Upper lobe of left lung (tissue), 6 donors: Measurements from ENCODE around the gene ATCAY. TPM values are rescaled to one million over a fixed set of nuclear protein-coding genes. Genes with fewer than 3 reads are reported as not detected.
"Not testable (repeated sequence)": the region's sequence is repeated elsewhere in the genome, so short reads cannot be mapped to it uniquely, and the experiment has no call there.

Experiments used
- ATAC-seq, 2 donors: fragments of 200-7000 bp; cut with Tn5 transposase; one replicate each; pipeline ENCODE4 v1.9.1; 2022; ENCODE audit warnings: mild to moderate bottlenecking in 2 of 2, moderate library complexity in 2 of 2; ENCODE audit not compliant: low FRiP score in 2 of 2
- DNase-seq, 2 donors: peaks; one replicate each; pipeline ENCODE4 v3.0.0-alpha.2; 2019 to 2020
- H3K27ac ChIP-seq, 4 donors: fragments of 200-600 bp; sonication (generic); one replicate each; pipeline ENCODE4 v1.5.1; 2016 to 2019
- H3K27me3 ChIP-seq, 4 donors: fragments of 200-600 bp; sonication (generic); one replicate each; pipeline ENCODE4 v1.5.1; 2017 to 2019
- H3K36me3 ChIP-seq, 4 donors: fragments of 200-600 bp; sonication (generic); one replicate each; pipeline ENCODE4 v1.5.1; 2016 to 2019
- H3K4me1 ChIP-seq, 4 donors: fragments of 200-600 bp; sonication (generic); one replicate each; pipeline ENCODE4 v1.5.1; 2018 to 2019
- H3K4me3 ChIP-seq, 4 donors: fragments of 200-600 bp; sonication (generic); one replicate each; pipeline ENCODE4 v1.5.1; 2017 to 2019; ENCODE audit warnings: mild to moderate bottlenecking in 2 of 4, moderate library complexity in 1 of 4
- H3K9me3 ChIP-seq, 4 donors: fragments of 200-600 bp; sonication (generic); one replicate each; pipeline ENCODE4 v1.5.1; 2018 to 2019
- CTCF ChIP-seq, 6 experiments: fragments of 450-650 bp in 4 of 6; fragments of 200-600 bp in 2 of 6; sonication (generic) in 2 of 6; IDR thresholded peaks; one replicate each; pipeline ENCODE4 v1.5.1; 2016 to 2019; ENCODE audit warnings: antibody characterized with exemption in 6 of 6
- EP300 ChIP-seq, 4 donors: sonication (generic); formaldehyde crosslinking; IDR thresholded peaks; one replicate each; pipeline ENCODE4 v1.5.1; 2017; ENCODE audit warnings: antibody characterized with exemption in 4 of 4, control low read depth in 2 of 4
- POLR2A ChIP-seq, 4 donors: fragments of 450-650 bp; IDR thresholded peaks; one replicate each; pipeline ENCODE4 v1.5.1; 2016 to 2017; ENCODE audit warnings: antibody characterized with exemption in 4 of 4, mild to moderate bottlenecking in 2 of 4
- POLR2AphosphoS5 ChIP-seq, 2 donors: sonication (generic); formaldehyde crosslinking; IDR thresholded peaks; one replicate each; pipeline ENCODE4 v1.5.1; 2017; ENCODE audit warnings: antibody characterized with exemption in 2 of 2
- WGBS, 2 donors: methylation state at CpG; one replicate each; pipeline ENCODE4 v1.1.5; 2017 to 2018; 5-methylcytosine and 5-hydroxymethylcytosine counted together
- total RNA-seq, 6 donors: library from RNA; depleted of rRNA in 4 of 6; stranded (reverse); fragments of >200 nt in 4 of 6; gene quantifications; one replicate each; pipeline versions ENCODE4 v1.1.0 to v1.2.1, GENCODE V29; 2016 to 2021
- donor health status: DM: no; HTN: no; CAD: no; lungs with moderate emphysema.
- donor health status: DM: no; HTN: yes; CAD: no; lungs with severe emphysema.

The ATCAY gene
- total RNA-seq, 6 donors from 2014 or later, result not detected

GRCh38 chr19:3942790-3943409, 62.4 kb downstream of the ATCAY start:
- no peak for TF ChIP-seq EP300 (IDR thresholded peaks at IDR 0.05)
- TF ChIP-seq POLR2AphosphoS5 (IDR thresholded peaks at IDR 0.05), result no peak
- TF ChIP-seq CTCF (IDR thresholded peaks at IDR 0.05), result no peak
- no peak for TF ChIP-seq POLR2A (IDR thresholded peaks at IDR 0.05)
- ATAC-seq, result no peak
- 81 to 83% methylated on average over 7 to 8 of the region's 8 CpGs for WGBS, 2 donors
- Histone ChIP-seq H3K4me3 (no peak overlapping the region), H3K27me3 (no peaks in the 10 kb centered on the region), H3K4me1 (no peaks in the 10 kb centered on the region), H3K27ac (no peak overlapping the region), H3K9me3 (no peaks in the 10 kb centered on the region), H3K36me3 (no peaks in the 10 kb centered on the region)
- DNase-seq, result no peak

- DNase-seq (no peak), ATAC-seq (no peak)
- 71 to 77% methylated on average over 11 of the region's 11 CpGs for WGBS, 2 donors
- Histone ChIP-seq H3K27ac (no peak overlapping the region), H3K4me1 (no peaks in the 10 kb centered on the region), H3K27me3 (no peaks in the 10 kb centered on the region), H3K9me3 (no peaks in the 10 kb centered on the region), H3K4me3 (no peak overlapping the region), H3K36me3 (no peaks in the 10 kb centered on the region)
- TF ChIP-seq POLR2AphosphoS5 (IDR thresholded peaks at IDR 0.05), result no peak
- TF ChIP-seq EP300 (IDR thresholded peaks at IDR 0.05), result no peak
- TF ChIP-seq CTCF (IDR thresholded peaks at IDR 0.05), result no peak
- TF ChIP-seq POLR2A (IDR thresholded peaks at IDR 0.05), result no peak
These were observed 63.7 kb downstream of the ATCAY start for GRCh38 chr19:3944018-3944721.

GRCh38 chr19:3945838-3946237, 65.4 kb downstream of the ATCAY start:
- TF ChIP-seq EP300 (IDR thresholded peaks at IDR 0.05) (no peak), POLR2AphosphoS5 (IDR thresholded peaks at IDR 0.05) (no peak), CTCF (IDR thresholded peaks at IDR 0.05) (no peak), POLR2A (IDR thresholded peaks at IDR 0.05) (no peak)
- Histone ChIP-seq H3K4me3 (no peak overlapping the region), H3K9me3 (no peaks in the 10 kb centered on the region), H3K27me3 (peaks cover 0 to 5% (median 0%) of the 10 kb centered on the region in 4 donors), H3K27ac (no peak overlapping the region), H3K4me1 (peaks cover 0 to 7% (median 4%) of the 10 kb centered on the region in 4 donors), H3K36me3 (no peaks in the 10 kb centered on the region)
- ATAC-seq (no peak), DNase-seq (no peak)
- WGBS, 2 donors, result 51 to 68% methylated on average over 2 of the region's 2 CpGs

GRCh38 chr19:3947316-3947933, 66.9 kb downstream of the ATCAY start:
- not testable (repeated sequence) for H3K27me3 ChIP-seq, ATAC-seq, DNase-seq, H3K4me3 ChIP-seq, H3K27ac ChIP-seq, H3K9me3 ChIP-seq, H3K36me3 ChIP-seq
- peaks cover 0 to 16% (median 6%) of the 10 kb centered on the region in 4 donors for H3K4me1 ChIP-seq
- WGBS, 2 donors, result 80 to 90% methylated on average over 15 of the region's 15 CpGs

GRCh38 chr19:3949294-3949693, 68.8 kb downstream of the ATCAY start:
- Histone ChIP-seq H3K4me3 (no peak overlapping the region), H3K9me3 (no peaks in the 10 kb centered on the region), H3K27me3 (peaks cover 0 to 6% (median 0%) of the 10 kb centered on the region in 4 donors), H3K36me3 (no peaks in the 10 kb centered on the region), H3K27ac (no peak overlapping the region), H3K4me1 (peaks cover 0 to 16% (median 6%) of the 10 kb centered on the region in 4 donors)
- TF ChIP-seq EP300 (IDR thresholded peaks at IDR 0.05) (no peak), POLR2A (IDR thresholded peaks at IDR 0.05) (no peak), CTCF (IDR thresholded peaks at IDR 0.05) (no peak), POLR2AphosphoS5 (IDR thresholded peaks at IDR 0.05) (no peak)
- no peak for ATAC-seq
- WGBS, 2 donors, result 70 to 73% methylated on average over 4 to 7 of the region's 11 CpGs
- no peak for DNase-seq
